HL-60 (cell line): ENCODE data around the gene ACTL6B.

Experiments
- DNase-seq, 2 experiments: peaks; one replicate each; pipeline ENCODE4 v3.0.0-alpha.2; 2010 to 2020; ENCODE audit warnings: low read depth in 1 of 2, low spot score in 1 of 2
- H3K27ac ChIP-seq: fragments of 250-450 bp; sonication (Bioruptor Pico); replicated peaks from 2 replicates; pipeline ENCODE4 v1.5.1; 2020; ENCODE audit warnings: mild to moderate bottlenecking, moderate library complexity
- H3K27me3 ChIP-seq: fragments of 250-450 bp; sonication (Bioruptor Pico); 2 replicates; pipeline ENCODE4 v1.5.1; 2021; ENCODE audit warnings: mild to moderate bottlenecking, moderate library complexity; ENCODE audit not compliant: insufficient read depth, poor library complexity, severe bottlenecking
- H3K4me3 ChIP-seq: replicated peaks from 2 replicates; pipeline ENCODE4 v1.5.1; 2011; ENCODE audit warnings: mild to moderate bottlenecking, control low read depth, low read length; ENCODE audit not compliant: insufficient read depth
- CTCF ChIP-seq: IDR thresholded peaks from one replicate; pipeline ENCODE4 v1.5.1; 2011; ENCODE audit warnings: low read length, control low read depth, inconsistent platforms; ENCODE audit not compliant: insufficient read depth
- GABPA ChIP-seq: IDR thresholded peaks from 2 replicates; pipeline ENCODE4 v1.6.1; 2012; ENCODE audit warnings: low read depth
- POLR2AphosphoS5 ChIP-seq: IDR thresholded peaks from 2 replicates; pipeline ENCODE4 v1.6.1; 2012; ENCODE audit warnings: low read depth
- REST ChIP-seq: IDR thresholded peaks from 2 replicates; pipeline ENCODE4 v1.6.1; 2012; ENCODE audit warnings: low read depth; ENCODE audit not compliant: insufficient replicate concordance
- SPI1 ChIP-seq: IDR thresholded peaks from 2 replicates; pipeline ENCODE4 v1.6.1; 2012; ENCODE audit warnings: low read depth, mild to moderate bottlenecking, borderline replicate concordance

The ACTL6B gene

GRCh38 chr7:100604976-100605911 lies 51.0 kb downstream of the ACTL6B start:
- DNase-seq = peak in 1 of 2 experiments; percentile 53
- H3K27ac ChIP-seq = no peak overlapping the region
- no peaks in the 10 kb centered on the region for H3K27me3 ChIP-seq
- peak overlapping the region; percentile 66 for H3K4me3 ChIP-seq
- no peak for TF ChIP-seq SPI1
- TF ChIP-seq POLR2AphosphoS5 = no peak
- no peak for TF ChIP-seq CTCF
- TF ChIP-seq GABPA = no peak
- no peak for TF ChIP-seq REST

GRCh38 chr7:100604028-100604975 lies 51.9 kb downstream of the ACTL6B start:
- peak overlapping the region; percentile 46 for H3K27ac ChIP-seq
- peak; percentile 58 to 78 for DNase-seq
- TF ChIP-seq CTCF = no peak
- peak; percentile 15 for TF ChIP-seq REST
- TF ChIP-seq POLR2AphosphoS5 = no peak
- TF ChIP-seq SPI1 = peak; percentile 60; the same call in 1 of the 2 replicates
- no peak for TF ChIP-seq GABPA
- peak overlapping the region; percentile 66 for H3K4me3 ChIP-seq
- H3K27me3 ChIP-seq = no peaks in the 10 kb centered on the region

GRCh38 chr7:100603726-100604027 lies 52.6 kb downstream of the ACTL6B start:
- no peak for DNase-seq
- H3K27ac ChIP-seq = no peak overlapping the region

More at GRCh38 chr7:100603726-100604027, 52.6 kb downstream of the ACTL6B start:
- peak overlapping the region; percentile 66 for H3K4me3 ChIP-seq
- H3K27me3 ChIP-seq = no peaks in the 10 kb centered on the region
- TF ChIP-seq SPI1 = no peak
- TF ChIP-seq REST = no peak
- TF ChIP-seq POLR2AphosphoS5 = no peak
- TF ChIP-seq CTCF = no peak
- TF ChIP-seq GABPA = no peak
